Panc1 (cell line): ENCODE data around the gene GPHN. TPM values are rescaled to one million over a fixed set of nuclear protein-coding genes. Genes with fewer than 3 reads are reported as not detected.
A peak's percentile ranks its signal among the peaks of the same experiment; 100 is the strongest.

Experiments
- ATAC-seq: fragments of 200-7000 bp; cut with Tn5 transposase; 2 replicates; pipeline ENCODE4 v1.9.1; 2020; ENCODE audit warnings: mild to moderate bottlenecking, moderate library complexity
- BruUV-seq: library from RNA; stranded (reverse); fragments of 400-500 nt; replicated peaks from 2 replicates; lab custom pipeline; 2021; lab: Mats Ljungman, UMichigan
- CTCF ChIA-PET: fragments of 300-600 bp; sonication (Branson Sonifier 250); formaldehyde crosslinking; loops from one replicate; lab custom pipeline; 2022; ENCODE audit warnings: antibody characterized with exemption; lab: Charles Lee
- POLR2A ChIA-PET: fragments of 300-600 bp; sonication (Branson Sonifier 250); formaldehyde crosslinking; loops from one replicate; lab custom pipeline; 2022; ENCODE audit warnings: antibody characterized with exemption; lab: Charles Lee
- DNase-seq: peaks from one replicate; pipeline ENCODE4 v3.0.0-alpha.2; 2010; ENCODE audit warnings: low read depth, low spot score
- H3K27ac ChIP-seq: 2 replicates; pipeline ENCODE4 v1.5.1; 2011; ENCODE audit warnings: mild to moderate bottlenecking, low read length, inconsistent platforms
- H3K27me3 ChIP-seq: fragments of 200-500 bp; sonication (Bioruptor generic); 2 replicates; pipeline ENCODE4 v1.6.0; 2014; ENCODE audit warnings: low read length, inconsistent platforms; ENCODE audit not compliant: control insufficient read depth, insufficient read depth
- H3K36me3 ChIP-seq: fragments of 200-500 bp; sonication (Bioruptor generic); 2 replicates; pipeline ENCODE4 v1.5.1; 2014; ENCODE audit warnings: inconsistent platforms, mild to moderate bottlenecking, low read length, moderate library complexity; ENCODE audit not compliant: control insufficient read depth, insufficient read depth
- H3K4me1 ChIP-seq: 2 replicates; pipeline ENCODE4 v1.5.1; 2011; ENCODE audit warnings: inconsistent platforms, mild to moderate bottlenecking, low read length, moderate library complexity; ENCODE audit not compliant: control insufficient read depth, insufficient read depth
- H3K4me3 ChIP-seq, 2 experiments: 2 replicates each; pipeline ENCODE4 v1.5.1; 2011 to 2012; ENCODE audit warnings: low read depth in 2 of 2, low read length in 2 of 2, mild to moderate bottlenecking in 2 of 2, inconsistent platforms in 1 of 2, moderate library complexity in 1 of 2
- H3K9me3 ChIP-seq: fragments of 200-500 bp; sonication (Bioruptor generic); 2 replicates; pipeline ENCODE4 v1.5.1; 2014; ENCODE audit warnings: low read depth, mild to moderate bottlenecking, inconsistent platforms, low read length, moderate library complexity; ENCODE audit not compliant: control insufficient read depth, insufficient read depth
- POLR2AphosphoS5 ChIP-seq: IDR thresholded peaks from 2 replicates; pipeline ENCODE4 v1.6.1; 2012; ENCODE audit warnings: mild to moderate bottlenecking, low read depth, low read length, moderate library complexity
- SIN3A ChIP-seq: IDR thresholded peaks from 2 replicates; pipeline ENCODE4 v1.6.1; 2012; ENCODE audit warnings: low read depth, mild to moderate bottlenecking, low read length, moderate library complexity, borderline replicate concordance; ENCODE audit not compliant: insufficient read depth
- TCF7L2 ChIP-seq: IDR thresholded peaks from 2 replicates; pipeline ENCODE4 v1.6.1; 2011; ENCODE audit warnings: mild to moderate bottlenecking, low read depth, low read length, inconsistent platforms
- in situ Hi-C: cut with HindIII; loops from 2 replicates; pipeline ENCODE4 v1.10.0; 2016; ENCODE audit warnings: low sequenced_read_pairs, low pct_unique_long_range_greater_than_20kb
- intact Hi-C: fragments of 100-400 bp; cut with micrococcal nuclease; formaldehyde crosslinking; loops from one replicate; pipeline ENCODE4 v1.10.0; 2022; ENCODE audit not compliant: unreplicated experiment
- total RNA-seq: library from RNA; stranded (reverse); gene quantifications from one replicate; pipeline ENCODE4 v1.2.1, GENCODE V29; 2021; ENCODE audit not compliant: unreplicated experiment
- TF ChIP-seq, protein P1 (sequence below): fragments of 450-650 bp; IDR thresholded peaks from 2 replicates; pipeline ENCODE4 v1.5.1; 2017; ENCODE audit warnings: mild to moderate bottlenecking
- TF ChIP-seq, protein P2 (sequence below), 2 experiments: IDR thresholded peaks; 2 replicates each; pipeline ENCODE4 v1.6.1; 2011 to 2012; ENCODE audit warnings: low read depth in 2 of 2, control low read depth in 1 of 2, low read length in 1 of 2, mild to moderate bottlenecking in 1 of 2, moderate library complexity in 1 of 2; ENCODE audit not compliant: insufficient read depth in 1 of 2

The GPHN gene
- total RNA-seq, 1 experiment from 2014 or later, result 26.6 TPM

DNA sequence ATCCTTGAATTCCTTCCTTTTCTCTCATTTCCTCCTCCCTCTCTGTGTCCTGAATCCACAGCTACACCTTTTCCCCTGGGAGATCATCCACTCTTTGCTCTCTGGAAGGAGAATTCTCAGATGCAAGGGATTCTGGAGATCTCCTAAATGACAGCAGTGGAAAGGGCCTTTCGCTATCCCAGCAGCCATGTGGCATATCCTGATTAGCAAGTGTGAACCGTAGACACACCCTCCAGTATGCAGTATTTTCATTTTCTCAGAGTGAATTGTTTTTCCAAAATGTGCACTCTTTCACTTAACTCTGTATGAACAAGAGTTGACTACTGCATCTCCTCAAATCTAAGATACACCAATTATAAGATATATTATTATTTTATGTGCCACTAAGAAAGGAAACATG lies 687.3 kb downstream of the GPHN start:
- CTCF ChIA-PET, result no interaction called here
- peak overlapping the region; percentile 63 for H3K27ac ChIP-seq
- no peak overlapping the region for H3K4me3 ChIP-seq
- TF ChIP-seq, protein P1, sequence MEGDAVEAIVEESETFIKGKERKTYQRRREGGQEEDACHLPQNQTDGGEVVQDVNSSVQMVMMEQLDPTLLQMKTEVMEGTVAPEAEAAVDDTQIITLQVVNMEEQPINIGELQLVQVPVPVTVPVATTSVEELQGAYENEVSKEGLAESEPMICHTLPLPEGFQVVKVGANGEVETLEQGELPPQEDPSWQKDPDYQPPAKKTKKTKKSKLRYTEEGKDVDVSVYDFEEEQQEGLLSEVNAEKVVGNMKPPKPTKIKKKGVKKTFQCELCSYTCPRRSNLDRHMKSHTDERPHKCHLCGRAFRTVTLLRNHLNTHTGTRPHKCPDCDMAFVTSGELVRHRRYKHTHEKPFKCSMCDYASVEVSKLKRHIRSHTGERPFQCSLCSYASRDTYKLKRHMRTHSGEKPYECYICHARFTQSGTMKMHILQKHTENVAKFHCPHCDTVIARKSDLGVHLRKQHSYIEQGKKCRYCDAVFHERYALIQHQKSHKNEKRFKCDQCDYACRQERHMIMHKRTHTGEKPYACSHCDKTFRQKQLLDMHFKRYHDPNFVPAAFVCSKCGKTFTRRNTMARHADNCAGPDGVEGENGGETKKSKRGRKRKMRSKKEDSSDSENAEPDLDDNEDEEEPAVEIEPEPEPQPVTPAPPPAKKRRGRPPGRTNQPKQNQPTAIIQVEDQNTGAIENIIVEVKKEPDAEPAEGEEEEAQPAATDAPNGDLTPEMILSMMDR, result no peak
- TF ChIP-seq SIN3A (no peak), TCF7L2 (no peak)
- BruUV-seq, result no TSS peak
- DNase-seq (no peak), ATAC-seq (no peak)
- no peaks in the 10 kb centered on the region for H3K27me3 ChIP-seq
- in situ Hi-C loops (no loop called here), intact Hi-C loops (no loop called here)
- no peaks in the 10 kb centered on the region for H3K36me3 ChIP-seq
- peaks cover 12% of the 10 kb centered on the region for H3K4me1 ChIP-seq
- POLR2A ChIA-PET, result no interaction called here
- H3K9me3 ChIP-seq, result no peaks in the 10 kb centered on the region

DNA sequence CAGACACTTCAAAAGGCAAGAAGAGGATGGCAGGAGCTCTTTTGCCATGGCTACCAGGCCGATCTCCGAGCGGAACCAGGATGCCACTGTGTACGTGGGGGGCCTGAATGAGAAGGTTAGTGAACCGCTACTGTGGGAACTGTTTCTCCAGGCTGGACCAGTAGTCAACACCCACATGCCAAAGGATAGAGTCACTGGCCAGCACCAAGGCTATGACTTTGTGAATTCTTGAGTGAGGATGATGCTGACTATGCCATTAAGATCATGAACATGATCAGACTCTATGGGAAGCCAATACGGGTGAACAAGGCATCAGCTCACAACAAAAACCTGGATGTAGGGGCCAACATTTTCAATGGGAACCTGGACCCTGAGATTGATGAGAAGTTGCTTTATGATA lies 691.1 kb downstream of the GPHN start:
- POLR2A ChIA-PET, result no interaction called here

DNA sequence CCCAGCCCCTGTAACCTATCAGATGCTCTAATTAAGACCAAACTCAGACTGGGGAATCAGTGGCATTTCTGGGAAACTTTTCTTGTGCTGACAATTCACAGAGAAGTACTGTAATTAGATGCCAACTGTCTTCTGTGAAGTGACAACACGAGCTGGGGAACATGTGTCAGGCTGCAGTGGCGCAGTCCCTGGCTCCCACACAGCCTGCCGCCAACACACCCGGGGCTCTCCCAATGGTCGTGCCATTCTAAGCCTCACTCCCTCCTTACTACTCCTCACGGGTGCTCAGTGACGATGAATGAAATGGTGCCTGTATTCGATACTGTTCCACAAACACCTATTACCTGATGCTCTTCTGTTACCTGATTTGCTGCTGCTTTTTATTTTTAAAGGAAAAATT lies 699.9 kb downstream of the GPHN start:
- H3K4me1 ChIP-seq, result 0 out of 2 replicates have a peak, but pooled peaks cover 2% of the 10 kb centered on the region
- CTCF ChIA-PET, result no interaction called here
- H3K9me3 ChIP-seq, result no peaks in the 10 kb centered on the region
- intact Hi-C loops, result no loop called here
- no peaks in the 10 kb centered on the region for H3K36me3 ChIP-seq
- TF ChIP-seq SIN3A, result no peak
- TF ChIP-seq POLR2AphosphoS5, result no peak
- no peak for TF ChIP-seq TCF7L2
- TF ChIP-seq, protein P2, sequence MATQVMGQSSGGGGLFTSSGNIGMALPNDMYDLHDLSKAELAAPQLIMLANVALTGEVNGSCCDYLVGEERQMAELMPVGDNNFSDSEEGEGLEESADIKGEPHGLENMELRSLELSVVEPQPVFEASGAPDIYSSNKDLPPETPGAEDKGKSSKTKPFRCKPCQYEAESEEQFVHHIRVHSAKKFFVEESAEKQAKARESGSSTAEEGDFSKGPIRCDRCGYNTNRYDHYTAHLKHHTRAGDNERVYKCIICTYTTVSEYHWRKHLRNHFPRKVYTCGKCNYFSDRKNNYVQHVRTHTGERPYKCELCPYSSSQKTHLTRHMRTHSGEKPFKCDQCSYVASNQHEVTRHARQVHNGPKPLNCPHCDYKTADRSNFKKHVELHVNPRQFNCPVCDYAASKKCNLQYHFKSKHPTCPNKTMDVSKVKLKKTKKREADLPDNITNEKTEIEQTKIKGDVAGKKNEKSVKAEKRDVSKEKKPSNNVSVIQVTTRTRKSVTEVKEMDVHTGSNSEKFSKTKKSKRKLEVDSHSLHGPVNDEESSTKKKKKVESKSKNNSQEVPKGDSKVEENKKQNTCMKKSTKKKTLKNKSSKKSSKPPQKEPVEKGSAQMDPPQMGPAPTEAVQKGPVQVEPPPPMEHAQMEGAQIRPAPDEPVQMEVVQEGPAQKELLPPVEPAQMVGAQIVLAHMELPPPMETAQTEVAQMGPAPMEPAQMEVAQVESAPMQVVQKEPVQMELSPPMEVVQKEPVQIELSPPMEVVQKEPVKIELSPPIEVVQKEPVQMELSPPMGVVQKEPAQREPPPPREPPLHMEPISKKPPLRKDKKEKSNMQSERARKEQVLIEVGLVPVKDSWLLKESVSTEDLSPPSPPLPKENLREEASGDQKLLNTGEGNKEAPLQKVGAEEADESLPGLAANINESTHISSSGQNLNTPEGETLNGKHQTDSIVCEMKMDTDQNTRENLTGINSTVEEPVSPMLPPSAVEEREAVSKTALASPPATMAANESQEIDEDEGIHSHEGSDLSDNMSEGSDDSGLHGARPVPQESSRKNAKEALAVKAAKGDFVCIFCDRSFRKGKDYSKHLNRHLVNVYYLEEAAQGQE (IDR thresholded peaks at IDR 0.05; ENCODE audit: insufficient read depth in 1 of 2, low read depth in 2 of 2, low read length in 1 of 2), result no peak
- TF ChIP-seq, protein P1, result no peak
- POLR2A ChIA-PET, result no interaction called here
- ATAC-seq (no peak), DNase-seq (no peak)
- H3K4me3 ChIP-seq, result no peak overlapping the region
- H3K27ac ChIP-seq, result peak overlapping the region; percentile 59; the same call in 1 of the 2 replicates
- in situ Hi-C loops, result no loop called here
- no TSS peak for BruUV-seq
- no peaks in the 10 kb centered on the region for H3K27me3 ChIP-seq

More for the DNA sequence above, 691.1 kb downstream of the GPHN start:
- Histone ChIP-seq H3K4me3 (no peak overlapping the region), H3K36me3 (no peaks in the 10 kb centered on the region), H3K27me3 (no peaks in the 10 kb centered on the region), H3K4me1 (no peaks in the 10 kb centered on the region), H3K27ac (no peak overlapping the region), H3K9me3 (no peaks in the 10 kb centered on the region)
- BruUV-seq, result no TSS peak
- DNase-seq (no peak), ATAC-seq (no peak)
- in situ Hi-C loops (no loop called here), intact Hi-C loops (no loop called here)
- CTCF ChIA-PET, result no interaction called here
- no peak for TF ChIP-seq TCF7L2
